MM.1S (cell line): ENCODE measurements around the gene KIAA1217.

ENCODE experiments used
- EZH2 ChIP-seq: fragments of 300-600 bp; sonication (generic); optimal IDR thresholded peaks from 2 replicates; pipeline ENCODE3; 2017; ENCODE audit warnings: low read depth, mild to moderate bottlenecking, antibody characterized with exemption, low read length, mixed read lengths
- TF ChIP-seq, protein P1 (sequence below): fragments of 300-600 bp; sonication (generic); IDR thresholded peaks from 2 replicates; pipeline ENCODE4 v1.5.1; 2016; ENCODE audit warnings: antibody characterized with exemption, low read length, mixed read lengths

DNA sequence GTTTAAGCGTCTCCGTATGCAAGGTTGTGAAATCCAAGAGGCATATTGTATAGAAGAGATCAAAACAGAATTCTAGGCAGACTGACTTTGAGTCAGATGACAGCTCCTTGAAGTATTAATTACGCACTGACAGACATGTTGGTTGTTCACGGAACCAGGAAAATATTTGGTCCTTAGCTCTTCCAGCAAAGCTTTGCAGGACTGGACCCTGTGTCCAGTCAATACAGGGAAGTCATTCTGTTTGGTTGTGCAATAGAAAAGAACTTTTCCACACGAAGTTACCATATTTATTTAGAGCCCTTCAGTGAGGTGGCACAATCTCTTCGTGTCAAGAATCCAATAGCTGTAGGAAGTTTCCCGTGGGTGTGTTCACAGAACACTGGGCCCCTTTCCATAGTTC is 309.5 kb downstream of the KIAA1217 start:
- TF ChIP-seq, protein P1, sequence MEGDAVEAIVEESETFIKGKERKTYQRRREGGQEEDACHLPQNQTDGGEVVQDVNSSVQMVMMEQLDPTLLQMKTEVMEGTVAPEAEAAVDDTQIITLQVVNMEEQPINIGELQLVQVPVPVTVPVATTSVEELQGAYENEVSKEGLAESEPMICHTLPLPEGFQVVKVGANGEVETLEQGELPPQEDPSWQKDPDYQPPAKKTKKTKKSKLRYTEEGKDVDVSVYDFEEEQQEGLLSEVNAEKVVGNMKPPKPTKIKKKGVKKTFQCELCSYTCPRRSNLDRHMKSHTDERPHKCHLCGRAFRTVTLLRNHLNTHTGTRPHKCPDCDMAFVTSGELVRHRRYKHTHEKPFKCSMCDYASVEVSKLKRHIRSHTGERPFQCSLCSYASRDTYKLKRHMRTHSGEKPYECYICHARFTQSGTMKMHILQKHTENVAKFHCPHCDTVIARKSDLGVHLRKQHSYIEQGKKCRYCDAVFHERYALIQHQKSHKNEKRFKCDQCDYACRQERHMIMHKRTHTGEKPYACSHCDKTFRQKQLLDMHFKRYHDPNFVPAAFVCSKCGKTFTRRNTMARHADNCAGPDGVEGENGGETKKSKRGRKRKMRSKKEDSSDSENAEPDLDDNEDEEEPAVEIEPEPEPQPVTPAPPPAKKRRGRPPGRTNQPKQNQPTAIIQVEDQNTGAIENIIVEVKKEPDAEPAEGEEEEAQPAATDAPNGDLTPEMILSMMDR: no peak
- TF ChIP-seq EZH2: no peak
